ENCODE results near the gene NF1.

NF1 gene

DNA sequence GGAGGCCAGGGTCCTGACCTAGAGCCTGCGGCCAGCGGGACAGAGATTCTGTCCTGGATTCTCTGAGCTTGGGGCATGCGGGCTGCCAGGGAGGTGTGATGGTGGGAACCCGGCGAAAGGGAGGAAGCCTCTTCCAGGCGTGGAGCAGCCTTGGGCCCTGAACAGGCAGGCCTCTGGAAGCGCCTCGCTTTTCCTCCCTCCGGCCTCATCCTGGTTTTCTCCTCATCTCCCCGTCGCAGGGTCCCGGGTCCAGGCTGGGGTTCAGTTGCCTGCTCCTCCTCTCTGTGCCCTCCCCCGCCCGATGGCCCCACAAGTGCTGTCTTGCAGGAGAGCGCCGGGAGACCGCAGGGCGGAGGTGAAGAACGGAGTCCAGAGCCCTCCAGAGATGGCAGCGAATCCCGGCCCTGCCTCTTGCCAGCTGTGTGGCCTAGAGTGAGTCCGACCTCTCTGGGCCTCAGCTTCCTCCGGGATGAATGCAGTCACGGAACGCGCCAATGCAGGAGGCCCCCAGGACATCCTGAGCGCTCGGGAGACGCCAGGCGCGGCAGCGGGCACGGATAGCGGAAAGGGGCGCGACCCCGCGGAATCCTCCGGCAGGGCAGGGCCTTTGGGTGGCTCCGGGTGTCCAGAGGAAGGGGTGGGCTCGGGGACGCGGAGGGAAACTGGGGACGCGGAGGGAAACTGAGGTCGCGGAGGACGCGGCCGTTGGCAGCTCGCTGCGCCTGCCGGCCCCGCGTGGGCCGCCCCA, 296.1 kb downstream of the NF1 start:
- DNase-seq = no peak

DNA sequence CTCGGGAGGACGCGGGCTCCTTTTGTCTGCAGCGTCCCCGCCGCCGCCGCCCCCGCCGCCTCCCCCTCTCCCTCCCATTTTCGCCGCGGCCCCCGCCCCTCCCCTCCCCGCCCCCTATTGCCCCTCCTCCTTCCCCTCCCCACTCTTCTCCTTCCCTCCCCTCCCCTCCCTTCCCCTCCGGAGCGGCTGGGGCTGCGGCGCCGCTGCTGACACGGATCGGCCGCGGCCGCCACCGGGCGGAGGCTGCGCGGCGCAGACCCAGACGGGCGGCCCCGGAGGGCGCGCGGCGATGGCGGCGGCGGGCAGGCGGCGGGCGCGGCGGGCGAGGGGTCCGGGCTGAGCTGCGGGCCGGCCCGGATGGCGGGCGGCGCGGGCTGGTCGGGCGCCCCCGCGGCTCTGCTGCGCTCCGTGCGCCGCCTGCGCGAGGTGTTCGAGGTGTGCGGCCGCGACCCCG, 296.7 kb downstream of the NF1 start, which contains the start of gene RAB11FIP4:
RAB11FIP4 (plus strand) TSS at position 180 of the 454 bp plus-strand sequence; CDS start at position 358, 178 bp downstream.
- peak; percentile 19 for DNase-seq

DNA sequence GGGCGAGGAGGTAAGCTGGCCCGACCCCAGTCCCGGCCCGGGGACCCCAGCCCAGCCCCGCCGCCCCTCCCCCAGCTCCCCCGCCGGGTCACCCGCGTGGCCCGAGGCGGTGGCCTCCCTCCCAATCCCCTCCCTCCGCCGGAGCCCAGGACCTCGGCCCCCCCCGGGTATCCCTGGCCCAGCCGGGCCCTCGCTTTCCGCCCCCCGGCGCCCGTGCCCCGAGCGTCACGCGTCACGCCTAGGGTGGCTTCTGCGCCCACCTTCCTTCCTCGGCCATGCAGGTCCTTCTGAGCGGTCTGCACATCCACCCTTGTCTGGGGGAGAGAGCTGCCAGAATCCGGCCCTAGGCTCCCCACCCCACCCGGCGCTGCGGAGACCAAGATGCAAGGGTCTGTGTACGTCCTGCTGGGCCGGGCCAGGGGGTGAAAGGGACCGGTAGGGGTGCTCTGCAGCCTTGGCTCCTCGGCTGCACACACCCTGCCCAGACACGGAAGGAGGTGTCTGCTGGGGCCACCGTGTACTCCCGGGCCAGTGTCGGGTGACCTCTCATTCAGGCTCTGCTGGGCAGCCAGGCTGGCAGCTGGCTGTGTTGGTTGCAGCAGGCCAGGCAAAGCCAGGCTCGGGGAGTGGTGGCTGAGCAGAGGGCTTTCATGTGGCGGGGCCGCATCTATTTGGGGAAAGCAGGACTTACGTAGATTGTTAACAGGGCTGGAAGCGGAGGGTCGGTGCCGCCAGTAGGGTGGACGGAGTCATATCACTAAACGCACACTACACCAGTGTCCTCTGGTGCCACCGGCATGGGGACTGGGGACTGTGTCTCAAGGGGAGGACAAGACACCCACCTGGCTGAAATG, 297.5 kb downstream of the NF1 start:
- DNase-seq = no peak

DNA sequence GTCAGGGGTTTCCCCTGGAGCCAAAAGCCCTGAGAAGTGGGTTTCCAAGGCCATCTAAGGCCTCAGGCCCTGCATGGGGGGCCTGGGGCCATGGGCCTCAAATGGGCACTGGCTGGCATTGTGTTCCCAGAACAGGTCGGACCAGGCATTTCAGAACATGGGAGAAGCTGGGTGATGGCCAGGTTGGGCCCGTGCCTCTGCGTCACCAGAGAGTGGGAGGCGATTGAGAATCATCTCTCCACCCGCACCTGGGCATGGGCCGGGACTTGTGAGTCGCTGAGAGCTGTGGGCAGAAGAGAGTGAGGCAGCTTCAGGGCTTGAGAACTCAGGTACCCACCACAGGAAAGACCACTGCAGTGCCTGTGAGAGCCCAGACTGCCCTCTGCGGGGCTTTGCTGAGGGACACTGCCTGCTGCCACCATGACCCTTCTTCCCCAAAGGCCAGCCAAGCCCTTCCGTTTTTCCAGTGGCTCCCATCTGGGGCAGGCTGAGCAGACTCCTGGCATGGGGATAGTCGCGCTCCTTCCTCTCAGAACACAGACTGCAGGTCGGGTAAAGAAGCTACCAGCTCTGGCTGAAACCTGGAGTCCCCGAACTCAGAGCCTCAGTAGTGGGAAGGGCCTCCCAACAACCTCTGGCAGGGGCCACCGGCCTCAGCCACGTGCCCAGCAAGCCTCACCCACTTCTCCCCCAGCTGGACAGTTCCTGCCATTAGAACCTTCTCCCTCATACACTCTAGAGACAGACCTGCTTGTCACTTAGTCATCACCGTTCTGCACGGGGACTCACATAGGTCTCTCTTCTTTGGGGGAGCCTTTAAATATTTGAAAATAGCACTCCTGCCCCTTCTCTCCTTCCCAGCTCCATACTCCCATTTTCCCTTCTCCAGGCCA, 298.3 kb downstream of the NF1 start:
- no peak for DNase-seq

DNA sequence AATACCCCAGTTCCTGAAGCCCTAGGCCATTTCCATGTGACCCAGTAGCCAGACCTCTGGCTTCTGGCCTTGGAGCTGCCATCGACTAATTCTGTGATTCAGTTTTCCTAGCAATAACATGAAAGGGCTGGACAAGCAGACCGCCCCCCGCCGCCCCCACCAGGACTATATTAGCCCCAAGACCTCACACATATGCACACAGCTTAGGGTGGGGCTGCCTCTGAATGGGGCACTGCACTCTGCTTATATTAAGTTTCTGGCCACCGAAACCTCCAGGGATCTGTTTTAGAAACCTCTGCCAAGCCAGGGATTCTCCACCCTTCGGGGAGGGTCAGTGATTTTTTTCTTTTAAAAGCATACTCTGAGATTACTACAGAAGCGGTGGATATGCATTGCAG, 299.0 kb downstream of the NF1 start:
- DNase-seq = no peak

DNA sequence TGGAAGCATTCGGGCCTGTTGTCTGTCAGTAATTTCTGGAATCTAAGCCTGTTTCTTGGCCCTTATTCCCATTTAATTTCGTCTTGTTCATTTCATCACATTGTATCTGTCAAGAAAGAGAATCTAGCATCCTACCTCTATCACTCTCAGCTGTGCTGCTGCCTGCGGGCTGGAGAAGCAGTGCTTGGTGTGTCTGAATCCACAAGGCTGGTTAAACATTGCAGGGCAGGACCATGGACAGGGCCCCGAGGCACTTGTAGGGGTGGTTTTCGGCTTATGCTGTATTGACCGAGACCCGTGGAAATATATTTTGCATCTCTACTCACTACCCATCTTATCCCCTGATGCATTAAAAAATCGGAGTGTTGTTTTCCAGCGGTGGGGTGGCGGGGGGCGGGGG, 299.8 kb downstream of the NF1 start:
- DNase-seq = peak; percentile 14

DNA sequence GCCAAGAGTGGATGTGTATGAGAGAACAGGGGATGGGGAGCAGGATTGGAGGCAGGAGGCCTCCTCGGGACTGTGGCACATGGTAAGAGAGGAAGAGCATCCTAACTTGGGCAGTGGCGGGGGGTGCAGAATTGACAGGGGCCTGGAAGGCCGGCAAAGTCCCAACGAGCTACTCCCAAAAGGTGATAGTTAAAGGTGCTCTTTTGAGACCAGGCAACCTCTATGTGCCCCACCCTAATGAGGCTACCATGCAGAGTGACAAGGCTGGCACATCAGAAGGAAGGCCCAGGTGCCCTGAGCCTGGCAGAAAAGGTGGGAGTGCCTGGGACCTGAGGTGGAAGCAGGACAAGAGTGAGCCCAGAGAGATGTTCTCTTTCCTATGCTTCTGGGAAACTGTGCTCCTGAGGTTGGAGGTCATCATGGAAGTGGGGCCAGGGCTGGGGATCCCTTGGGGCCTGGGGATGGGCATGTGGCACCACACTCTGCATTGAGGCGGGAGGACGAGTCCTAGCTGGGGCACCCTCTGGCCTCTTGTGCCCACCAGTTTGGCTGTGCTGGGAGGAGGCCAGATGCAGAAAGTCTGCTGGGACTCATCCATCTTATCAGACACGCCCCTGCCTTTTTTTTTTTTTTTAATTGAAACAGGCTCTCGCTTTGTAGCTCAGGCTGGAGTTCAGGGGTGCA, 302.6 kb downstream of the NF1 start:
- no peak for DNase-seq

DNA sequence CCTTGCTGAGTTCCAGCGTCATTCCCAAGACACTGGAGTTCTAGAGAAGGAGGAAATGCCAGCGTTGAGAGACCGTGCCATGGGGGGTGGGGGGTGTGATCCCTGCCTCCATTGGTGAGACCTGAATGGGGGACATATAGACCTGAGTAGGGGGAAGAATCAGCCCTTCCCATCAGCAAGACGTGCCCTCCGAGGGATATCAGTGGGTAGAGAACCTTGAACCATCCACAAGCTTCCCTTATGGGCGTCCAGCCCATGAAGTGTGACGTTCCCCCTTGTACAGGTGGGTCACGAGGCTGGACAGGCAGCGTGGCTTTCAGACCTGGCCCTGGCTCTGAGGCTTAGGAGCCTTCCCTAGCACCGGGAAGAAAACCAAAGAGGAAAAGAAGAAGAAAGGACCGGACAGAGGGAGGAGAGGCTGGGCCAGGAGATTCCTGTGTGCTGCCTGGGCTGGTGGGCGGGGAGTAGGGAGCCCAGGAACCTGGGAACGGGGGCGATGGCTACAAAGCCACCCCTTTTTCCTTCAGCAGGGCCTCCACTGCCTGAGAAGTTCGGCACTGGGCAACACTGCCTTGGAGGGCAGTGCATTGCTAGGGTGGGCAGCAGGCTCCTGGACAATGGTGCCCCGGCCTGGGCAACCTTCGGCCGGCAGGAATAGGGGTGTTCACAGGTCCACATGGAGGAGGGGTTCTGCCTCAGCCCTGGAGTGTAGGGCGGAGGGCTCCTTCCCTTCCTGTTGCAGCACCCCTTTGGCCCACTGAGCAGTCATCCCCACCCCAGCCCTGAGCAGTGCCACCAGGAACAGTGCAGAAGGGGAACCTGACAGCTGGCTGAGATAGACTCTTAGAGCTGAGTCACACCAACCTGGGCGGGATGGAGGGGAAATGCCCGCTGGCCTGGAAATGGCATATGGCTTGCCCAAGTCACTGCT, 303.9 kb downstream of the NF1 start:
- no peak for DNase-seq

DNA sequence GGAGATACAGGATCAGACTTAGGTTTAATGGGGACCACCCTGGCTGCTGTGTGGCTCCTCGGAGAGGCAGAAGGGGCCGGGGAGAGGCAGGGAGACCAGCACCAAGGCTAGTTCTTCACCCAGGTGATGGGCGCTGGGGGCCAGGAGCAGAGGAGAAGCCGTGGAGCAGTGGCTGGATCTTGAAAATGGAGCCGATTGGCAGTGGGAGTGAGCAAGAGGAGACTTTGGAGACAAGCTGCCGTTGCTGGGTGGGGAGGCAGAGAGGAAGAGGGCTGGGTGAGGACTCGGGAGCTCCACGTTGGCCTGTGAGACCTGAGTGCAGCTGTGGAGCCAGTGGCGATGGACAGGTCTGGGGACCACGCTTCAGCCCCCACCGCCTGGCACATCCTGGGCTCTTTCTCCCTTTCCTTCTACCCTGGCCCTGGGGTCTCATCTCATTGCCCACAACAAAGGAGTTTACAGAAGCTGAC, 305.7 kb downstream of the NF1 start:
- DNase-seq = no peak

DNA sequence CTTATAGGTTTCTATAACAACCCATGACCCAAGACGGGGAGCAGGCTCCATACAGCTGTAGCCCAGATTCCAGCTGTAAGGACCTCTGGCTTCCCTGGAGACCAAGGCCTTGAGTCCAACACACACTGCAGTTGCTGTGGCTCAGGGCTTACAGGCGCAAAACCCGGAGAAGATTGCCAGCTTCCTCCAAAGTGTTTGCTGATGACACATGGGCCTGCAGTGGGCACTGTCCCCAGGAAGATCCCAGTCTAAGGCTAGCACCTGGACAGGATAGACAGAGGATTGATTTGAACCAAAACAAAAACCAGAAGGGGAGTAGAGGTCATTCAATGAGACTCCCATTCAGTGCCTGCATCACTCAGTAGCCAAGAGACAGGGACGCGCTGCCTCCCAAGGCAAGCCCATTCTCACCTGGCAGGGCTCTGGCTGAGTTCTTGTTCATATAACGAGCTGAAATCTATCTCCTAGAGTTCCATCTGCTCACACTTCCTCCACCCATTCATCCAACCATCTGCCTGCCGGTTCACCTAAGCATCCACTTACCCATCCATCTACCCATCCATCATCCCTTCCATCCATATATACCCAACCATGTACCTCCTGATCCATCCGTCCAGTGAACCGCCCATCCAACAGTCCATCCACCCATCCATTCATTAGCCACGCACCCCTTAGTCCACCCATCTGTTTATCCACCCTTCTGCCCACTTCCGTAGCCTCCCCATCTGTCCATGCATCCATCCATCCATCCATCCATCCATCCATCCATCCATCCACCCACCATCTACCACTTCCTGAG, 306.9 kb downstream of the NF1 start:
- no peak for DNase-seq

DNA sequence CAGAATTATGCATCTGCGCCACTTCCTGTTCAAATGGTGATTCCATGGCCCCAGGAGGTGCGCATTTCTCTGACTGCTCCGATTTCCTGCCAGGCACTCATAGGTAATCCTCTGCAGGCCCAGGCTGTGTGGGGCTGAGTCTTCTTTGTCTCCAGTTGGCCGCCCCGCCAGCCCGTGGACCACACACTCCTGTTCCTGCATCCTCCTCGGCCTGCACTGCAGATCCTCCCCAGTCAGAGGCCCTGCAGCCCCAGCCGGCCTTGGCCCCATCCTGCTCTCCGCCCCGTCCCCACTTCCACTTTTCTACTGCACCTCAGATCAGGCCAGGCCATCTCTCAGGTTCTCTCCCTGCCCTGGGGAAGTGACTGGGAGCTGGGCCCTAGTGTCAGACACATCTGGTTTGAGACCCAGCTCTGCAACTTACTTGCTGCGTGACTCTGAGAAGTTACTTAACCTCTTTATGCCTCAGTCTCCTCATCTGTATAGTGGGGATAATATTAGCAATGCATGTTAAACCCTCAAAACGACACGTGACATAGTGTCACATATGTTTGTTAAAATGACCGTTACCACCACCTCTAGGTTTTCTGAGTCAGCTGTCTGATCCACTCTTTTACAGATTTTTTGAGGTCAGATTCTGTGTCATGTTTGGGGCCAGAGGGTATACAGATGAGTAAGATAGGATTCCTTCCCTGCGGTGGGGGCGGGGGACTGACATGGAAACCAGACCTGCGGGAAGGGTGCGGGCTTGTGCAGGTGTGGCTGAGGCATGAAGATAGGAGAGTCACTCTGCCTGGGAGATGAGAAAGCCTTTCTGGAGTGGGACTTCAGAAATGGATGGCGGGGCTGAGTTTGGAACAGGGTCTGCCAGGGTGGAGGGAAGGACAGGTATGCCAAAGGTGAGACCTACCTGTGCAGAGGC, 309.5 kb downstream of the NF1 start:
- no peak for DNase-seq

DNA sequence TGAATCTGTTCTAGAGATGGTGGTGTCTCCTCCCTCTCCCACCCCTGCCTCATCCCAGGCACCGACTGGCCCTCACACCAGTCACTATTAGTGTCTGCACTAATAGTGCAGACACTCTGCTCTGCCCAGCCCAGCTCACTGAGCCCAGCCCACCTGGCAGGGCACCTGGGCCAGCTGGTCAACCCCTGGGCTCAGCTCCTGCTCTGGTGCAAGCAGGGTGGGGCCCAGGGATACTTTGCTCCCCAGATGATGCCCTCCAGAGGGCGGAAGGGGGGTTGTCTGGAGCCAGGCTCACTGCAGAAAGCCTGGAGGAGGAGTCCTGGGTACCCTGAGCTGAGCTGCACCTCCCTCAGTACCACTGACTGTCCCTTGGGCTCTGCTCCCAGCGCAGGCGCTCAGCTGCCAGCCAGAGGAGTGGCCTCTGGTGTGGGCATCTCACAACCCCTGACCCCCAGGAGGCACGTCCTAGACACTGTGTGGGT, 311.2 kb downstream of the NF1 start:
- no peak for DNase-seq

DNA sequence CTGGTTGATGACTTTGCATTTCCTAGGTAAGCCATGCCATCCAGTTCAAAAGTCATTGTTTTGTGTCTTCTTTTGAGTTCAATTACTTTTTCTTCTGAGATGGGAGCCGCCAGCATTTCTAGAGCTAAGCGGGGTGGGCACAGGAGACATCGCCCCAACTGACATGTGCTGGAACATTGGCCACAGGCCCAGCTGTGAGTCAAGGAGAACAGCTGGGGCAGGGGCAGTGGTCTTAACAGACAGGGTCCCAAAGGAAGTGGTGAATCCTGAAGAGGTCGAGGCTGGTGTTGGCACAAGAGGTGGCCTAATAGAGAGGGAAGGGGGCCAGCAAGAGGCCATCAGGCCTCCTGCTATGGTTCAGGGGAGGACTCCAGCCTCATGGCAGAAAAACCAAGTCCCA, 313.8 kb downstream of the NF1 start:
- no peak for DNase-seq

DNA sequence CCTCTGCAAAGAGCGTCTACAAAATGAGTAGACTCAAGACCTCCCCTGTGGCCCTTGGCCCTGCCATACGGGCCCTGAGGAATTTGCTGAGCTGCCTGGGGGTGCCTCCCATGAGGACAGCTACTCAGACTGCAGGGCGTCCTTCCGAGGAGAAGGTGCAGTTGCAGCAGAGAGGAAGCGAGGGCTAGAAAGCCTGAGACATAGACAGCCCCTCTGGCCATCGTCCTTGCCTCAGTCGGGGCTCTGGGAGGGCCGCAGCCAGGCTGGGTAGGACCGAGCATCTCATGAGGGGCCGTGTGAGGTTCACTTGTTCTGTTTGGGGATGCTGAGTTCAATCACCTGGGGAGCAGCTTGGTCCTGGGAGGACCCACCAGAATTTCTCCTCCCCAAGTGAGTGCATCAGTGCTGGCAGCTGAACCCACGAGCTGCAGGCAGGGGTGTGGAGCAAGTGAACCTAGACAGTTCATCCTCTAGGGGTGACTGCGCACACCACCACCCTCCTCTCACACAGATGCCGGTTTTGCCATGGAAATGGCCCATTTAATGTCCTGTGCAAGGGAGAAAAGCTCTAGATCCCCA, 317.0 kb downstream of the NF1 start:
- DNase-seq = no peak

DNA sequence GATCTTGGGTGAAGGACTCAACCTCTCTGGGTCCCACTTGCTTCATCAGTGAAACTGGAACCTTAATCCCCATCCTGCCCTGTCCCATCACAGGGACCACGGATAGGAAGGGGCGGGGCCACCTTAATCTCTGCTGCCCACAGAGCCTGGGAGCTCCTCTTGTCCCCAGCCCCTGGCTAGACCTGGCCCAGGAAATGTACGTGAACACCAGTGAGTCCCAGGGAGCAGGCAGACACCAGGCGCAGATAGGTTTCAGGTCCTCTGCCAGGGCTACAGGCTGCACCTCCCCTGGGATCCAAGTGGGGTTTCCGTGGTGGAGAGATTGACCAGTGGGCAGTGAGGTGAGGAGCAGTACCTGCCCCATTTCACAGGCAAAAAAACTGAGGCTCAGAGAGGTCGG, 317.7 kb downstream of the NF1 start:
- DNase-seq = no peak

DNA sequence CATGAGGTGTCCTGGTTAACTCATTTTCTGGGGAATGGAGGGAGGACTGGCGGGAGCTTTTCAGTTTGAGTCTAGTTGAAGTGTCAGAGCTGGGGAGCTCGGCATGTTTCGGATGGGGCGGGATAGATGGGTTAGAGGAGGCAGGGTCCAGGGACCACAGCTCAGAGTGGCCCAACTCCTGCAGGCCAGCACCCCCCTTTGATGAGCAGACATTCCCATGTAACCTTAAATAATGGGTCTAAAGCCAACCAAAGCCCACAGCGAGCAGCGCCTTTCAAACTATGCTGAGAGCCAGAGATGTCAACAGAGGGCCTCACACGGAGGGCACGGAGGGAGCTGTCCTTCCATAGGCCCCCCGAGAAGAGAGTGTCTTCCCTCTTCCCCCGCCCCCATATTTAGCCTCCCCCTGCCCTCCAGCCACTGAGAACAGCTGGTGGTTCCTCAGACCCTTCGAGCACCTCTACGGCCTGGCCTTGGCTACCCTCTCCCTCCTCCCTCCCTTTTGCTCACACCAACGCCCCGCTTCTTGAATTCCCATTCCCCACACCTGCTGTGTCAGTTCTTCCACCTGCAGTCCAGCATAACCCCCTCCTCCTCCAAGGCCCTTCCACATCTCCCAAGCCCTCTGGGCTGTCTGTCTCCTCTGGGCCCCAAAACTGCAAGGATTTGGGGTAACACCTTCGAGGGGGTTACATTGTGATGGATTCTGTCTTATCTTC, 318.5 kb downstream of the NF1 start:
- no peak for DNase-seq

DNA sequence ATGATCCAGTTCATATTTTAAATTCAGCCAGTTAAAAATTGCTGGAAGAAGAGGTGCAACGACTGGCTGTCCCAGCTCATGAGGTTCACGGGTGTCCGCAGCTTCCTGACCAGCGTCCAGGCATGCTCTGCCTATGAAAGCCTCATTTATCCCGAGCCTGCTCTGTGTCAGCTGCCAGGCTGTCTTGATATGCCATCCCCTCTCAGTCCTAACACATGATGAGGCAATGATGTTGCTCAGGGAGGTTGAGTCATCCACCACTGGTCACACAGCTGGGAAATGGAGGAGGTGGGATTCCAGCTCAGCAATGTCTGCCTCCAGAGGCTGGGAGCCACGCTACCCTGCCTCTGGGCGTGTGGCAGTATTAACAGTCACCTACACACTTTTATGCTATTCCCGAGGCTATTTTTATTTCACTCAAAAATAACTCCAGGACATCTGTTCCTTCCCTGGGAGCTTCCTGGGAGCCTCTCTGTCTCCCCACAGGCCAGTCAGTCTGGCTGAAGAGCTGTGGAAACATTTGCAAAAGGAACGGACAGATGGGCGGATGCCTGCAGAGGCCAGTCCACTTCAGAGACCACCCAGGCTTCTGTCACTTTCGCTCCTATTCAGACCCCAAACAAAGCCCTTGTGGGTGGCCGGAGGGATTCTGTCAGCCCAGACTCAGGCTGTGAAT, 319.2 kb downstream of the NF1 start:
- no peak for DNase-seq
